ENCODE measurements around the gene SLC30A4. TPM values are rescaled to one million over a fixed set of nuclear protein-coding genes. Genes with fewer than 3 reads are reported as not detected.

SLC30A4 gene
- total RNA-seq, 2 experiments from 2014 or later = 2.1 to 2.3 TPM

- Mint-ChIP-seq H3K27me3 (no peaks in the 10 kb centered on the region), H3K9me3 (peaks cover 2% of the 10 kb centered on the region), H3K4me3 (no peak overlapping the region), H3K27ac (no peak overlapping the region), H3K36me3 (ENCODE audit: low read depth) (no peaks in the 10 kb centered on the region), H3K4me1 (ENCODE audit: low read depth) (peaks cover 19% of the 10 kb centered on the region)
- Histone ChIP-seq H3K9me3 (ENCODE audit: control insufficient read depth in 1 of 2, insufficient read depth in 1 of 2, low read length in 2 of 2) (no peaks in the 10 kb centered on the region), H3K36me3 (ENCODE audit: insufficient read depth, low read length) (no peaks in the 10 kb centered on the region), H3K4me1 (ENCODE audit: insufficient read depth, low read length) (peaks cover 26% of the 10 kb centered on the region), H3K27ac (ENCODE audit: low read depth in 1 of 2, low read length in 2 of 2) (no peak overlapping the region), H3K27me3 (ENCODE audit: control insufficient read depth in 1 of 2, insufficient read depth in 2 of 2, low read length in 2 of 2) (no peaks in the 10 kb centered on the region), H3K4me3 (ENCODE audit: low read length) (no peak overlapping the region)
- DNase-seq (no peak), ATAC-seq (ENCODE audit: poor library complexity) (no peak)
- intact Hi-C loops (cut with DNase I, micrococcal nuclease) = no loop called here
- ChIA-PET CTCF (no interaction called here), POLR2A (no interaction called here)
- no peak for TF ChIP-seq CTCF (IDR thresholded peaks at IDR 0.05)
These were observed 71.3 kb downstream of the SLC30A4 start for GRCh38 chr15:45451265-45451664.

GRCh38 chr15:45449916-45450867 lies 72.4 kb downstream of the SLC30A4 start:
- Histone ChIP-seq H3K27me3 (ENCODE audit: control insufficient read depth in 1 of 2, insufficient read depth in 2 of 2, low read length in 2 of 2) (no peaks in the 10 kb centered on the region), H3K27ac (ENCODE audit: low read depth in 1 of 2, low read length in 2 of 2) (no peak overlapping the region), H3K36me3 (ENCODE audit: insufficient read depth, low read length) (no peaks in the 10 kb centered on the region), H3K4me1 (ENCODE audit: insufficient read depth, low read length) (peaks cover 15% of the 10 kb centered on the region), H3K4me3 (ENCODE audit: low read length) (no peak overlapping the region), H3K9me3 (ENCODE audit: control insufficient read depth in 1 of 2, insufficient read depth in 1 of 2, low read length in 2 of 2) (no peaks in the 10 kb centered on the region)
- no peak for DNase-seq
- intact Hi-C loops (cut with DNase I, micrococcal nuclease) = no loop called here
- Mint-ChIP-seq H3K36me3 (ENCODE audit: low read depth) (no peaks in the 10 kb centered on the region), H3K4me3 (no peak overlapping the region), H3K27me3 (no peaks in the 10 kb centered on the region), H3K9me3 (peaks cover 2% of the 10 kb centered on the region), H3K27ac (no peak overlapping the region), H3K4me1 (ENCODE audit: low read depth) (peaks cover 16% of the 10 kb centered on the region)
- no peak for TF ChIP-seq CTCF (IDR thresholded peaks at IDR 0.05)
- CTCF ChIA-PET = interaction anchor here (0.6 kb wide), 1 partner anchor 9 kb away, joined by 3 read pairs; no protein-coding TSS in a partner anchor
- ATAC-seq (ENCODE audit: poor library complexity) = no peak
- POLR2A ChIA-PET = no interaction called here

DNA sequence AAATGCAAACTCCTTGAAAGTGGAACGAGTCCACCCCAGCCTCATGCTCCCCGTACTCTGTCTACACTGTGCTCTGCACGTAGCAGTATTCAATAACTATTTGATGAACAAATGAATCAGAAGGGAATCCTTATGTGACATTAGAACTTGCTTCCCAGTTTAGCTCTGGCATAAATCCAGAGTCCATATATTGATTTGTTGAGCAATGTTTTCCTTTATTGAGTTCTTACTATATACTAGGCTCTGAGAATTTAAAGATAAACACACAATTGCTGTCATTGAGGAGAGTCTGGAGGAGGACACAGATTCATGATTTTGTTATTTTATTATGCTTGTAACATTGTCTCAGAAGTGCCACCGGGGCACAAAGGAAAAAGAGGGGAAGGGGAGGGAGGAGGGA lies 73.2 kb downstream of the SLC30A4 start:
- TF ChIP-seq CTCF (IDR thresholded peaks at IDR 0.05) = no peak
- ATAC-seq (ENCODE audit: poor library complexity) = no peak
- no peak overlapping the region for H3K27ac Mint-ChIP-seq

More for the DNA sequence above, 73.2 kb downstream of the SLC30A4 start:
- H3K36me3 ChIP-seq (ENCODE audit: insufficient read depth, low read length) = no peaks in the 10 kb centered on the region
- peaks cover 7% of the 10 kb centered on the region for H3K4me1 ChIP-seq (ENCODE audit: insufficient read depth, low read length)
- peaks cover 2% of the 10 kb centered on the region for H3K9me3 Mint-ChIP-seq
- H3K4me3 ChIP-seq (ENCODE audit: low read length) = no peak overlapping the region
- intact Hi-C loops (cut with DNase I, micrococcal nuclease) = no loop called here
- H3K9me3 ChIP-seq (ENCODE audit: control insufficient read depth in 1 of 2, insufficient read depth in 1 of 2, low read length in 2 of 2) = no peaks in the 10 kb centered on the region
- CTCF ChIA-PET = interaction anchor here (0.6 kb wide), 1 partner anchor 10 kb away, joined by 3 read pairs; no protein-coding TSS in a partner anchor
- H3K27me3 ChIP-seq (ENCODE audit: control insufficient read depth in 1 of 2, insufficient read depth in 2 of 2, low read length in 2 of 2) = no peaks in the 10 kb centered on the region
- POLR2A ChIA-PET = no interaction called here
- DNase-seq = no peak
- no peak overlapping the region for H3K4me3 Mint-ChIP-seq
- H3K4me1 Mint-ChIP-seq (ENCODE audit: low read depth) = peaks cover 8% of the 10 kb centered on the region
- H3K27ac ChIP-seq (ENCODE audit: low read depth in 1 of 2, low read length in 2 of 2) = no peak overlapping the region
- H3K27me3 Mint-ChIP-seq = no peaks in the 10 kb centered on the region
- H3K36me3 Mint-ChIP-seq (ENCODE audit: low read depth) = no peaks in the 10 kb centered on the region
